Mesothelial cell of epicardium (in vitro differentiated cells): ENCODE data around the gene FHDC1. TPM values are rescaled to one million over a fixed set of nuclear protein-coding genes. Genes with fewer than 3 reads are reported as not detected.

Experiments
- DNase-seq, 2 experiments: peaks; one replicate each; pipeline ENCODE4 v3.0.0; 2021; ENCODE audit warnings: low spot score in 2 of 2; ENCODE audit not compliant: unreplicated experiment in 2 of 2
- H3K27ac Mint-ChIP-seq: 2 replicates; pipeline ENCODE4 v1.8.0; 2021; ENCODE audit warnings: mixed read lengths
- H3K27me3 Mint-ChIP-seq: 2 replicates; pipeline ENCODE4 v1.8.0; 2021; ENCODE audit warnings: low read depth, mixed read lengths
- H3K36me3 Mint-ChIP-seq: 2 replicates; pipeline ENCODE4 v1.8.0; 2021; ENCODE audit warnings: mixed read lengths
- H3K4me1 Mint-ChIP-seq: 2 replicates; pipeline ENCODE4 v1.8.0; 2021; ENCODE audit warnings: mixed read lengths
- H3K4me3 Mint-ChIP-seq: 2 replicates; pipeline ENCODE4 v1.8.0; 2021; ENCODE audit warnings: mild to moderate bottlenecking, moderate library complexity, mixed read lengths
- H3K9me3 Mint-ChIP-seq: 2 replicates; pipeline ENCODE4 v1.8.0; 2021; ENCODE audit warnings: mixed read lengths
- CTCF ChIP-seq: fragments of 200-600 bp; sonication (generic); IDR thresholded peaks from one replicate; pipeline ENCODE4 v1.5.0; 2021; ENCODE audit warnings: antibody characterized with exemption; ENCODE audit not compliant: unreplicated experiment
- total RNA-seq: library from RNA; stranded (reverse); gene quantifications from 3 replicates; pipeline ENCODE4 v1.2.1, GENCODE V29; 2021

The FHDC1 gene
- total RNA-seq, 1 donor from 2014 or later = 4.6 TPM

GRCh38 chr4:152983221-152983620 is 47.1 kb downstream of the FHDC1 start:
- Mint-ChIP-seq H3K9me3 (no peaks in the 10 kb centered on the region), H3K27ac (no peak overlapping the region), H3K4me1 (no peaks in the 10 kb centered on the region), H3K36me3 (no peaks in the 10 kb centered on the region), H3K27me3 (peaks cover 3% of the 10 kb centered on the region), H3K4me3 (no peak overlapping the region)
- no peak for TF ChIP-seq CTCF
- DNase-seq = no peak

- H3K4me1 Mint-ChIP-seq = no peaks in the 10 kb centered on the region
- no peak overlapping the region for H3K4me3 Mint-ChIP-seq
- no peaks in the 10 kb centered on the region for H3K36me3 Mint-ChIP-seq
- no peak for DNase-seq
- no peak for TF ChIP-seq CTCF
- H3K27ac Mint-ChIP-seq = no peak overlapping the region
- no peaks in the 10 kb centered on the region for H3K9me3 Mint-ChIP-seq
- peaks cover 3% of the 10 kb centered on the region for H3K27me3 Mint-ChIP-seq
These were observed 47.8 kb downstream of the FHDC1 start for GRCh38 chr4:152983774-152984411.

GRCh38 chr4:152988721-152989553 is 52.8 kb downstream of the FHDC1 start:
- H3K9me3 Mint-ChIP-seq = no peaks in the 10 kb centered on the region
- no peak for TF ChIP-seq CTCF
- H3K27me3 Mint-ChIP-seq = peaks cover 2% of the 10 kb centered on the region
- H3K36me3 Mint-ChIP-seq = no peaks in the 10 kb centered on the region
- peaks cover under 1% of the 10 kb centered on the region for H3K4me1 Mint-ChIP-seq
- DNase-seq = no peak
- no peak overlapping the region for H3K27ac Mint-ChIP-seq
- H3K4me3 Mint-ChIP-seq = no peak overlapping the region

- peaks cover 2% of the 10 kb centered on the region for H3K4me1 Mint-ChIP-seq
- no peak for TF ChIP-seq CTCF
- H3K9me3 Mint-ChIP-seq = no peaks in the 10 kb centered on the region
- no peaks in the 10 kb centered on the region for H3K36me3 Mint-ChIP-seq
- DNase-seq = no peak
- H3K4me3 Mint-ChIP-seq = no peak overlapping the region
- peaks cover 2% of the 10 kb centered on the region for H3K27me3 Mint-ChIP-seq
- no peak overlapping the region for H3K27ac Mint-ChIP-seq
These were observed 53.4 kb downstream of the FHDC1 start for GRCh38 chr4:152989554-152989970.

- TF ChIP-seq CTCF = no peak
- H3K4me1 Mint-ChIP-seq = peaks cover 11% of the 10 kb centered on the region
- no peaks in the 10 kb centered on the region for H3K9me3 Mint-ChIP-seq
- no peak overlapping the region for H3K4me3 Mint-ChIP-seq
- H3K27me3 Mint-ChIP-seq = peaks cover 2% of the 10 kb centered on the region
- DNase-seq = no peak
- H3K36me3 Mint-ChIP-seq = no peaks in the 10 kb centered on the region
- no peak overlapping the region for H3K27ac Mint-ChIP-seq
These were observed 54.5 kb downstream of the FHDC1 start for GRCh38 chr4:152990471-152991131.
